Neural progenitor cell (in vitro differentiated cells): ENCODE measurements around the gene MLYCD. TPM values are rescaled to one million over a fixed set of nuclear protein-coding genes. Genes with fewer than 3 reads are reported as not detected.

ENCODE experiments used
- DNase-seq: peaks from one replicate; pipeline ENCODE4 v3.0.0-alpha.2; 2016; ENCODE audit warnings: low spot score
- H2AFZ ChIP-seq: fragments of 200-600 bp; sonication (generic); replicated peaks from 2 replicates; pipeline ENCODE4 v1.6.1; 2016; ENCODE audit warnings: antibody characterized with exemption
- H3F3A ChIP-seq: fragments of 200-600 bp; sonication (generic); 2 replicates; pipeline ENCODE4 v1.6.1; 2016; ENCODE audit warnings: antibody characterized with exemption, low read depth
- H3K27ac ChIP-seq: fragments of 200-600 bp; sonication (generic); 2 replicates; pipeline ENCODE4 v1.5.1; 2016; ENCODE audit warnings: mild to moderate bottlenecking
- H3K27me3 ChIP-seq: fragments of 200-600 bp; sonication (generic); 2 replicates; pipeline ENCODE4 v1.6.1; 2016; ENCODE audit warnings: mild to moderate bottlenecking, moderate library complexity
- H3K36me3 ChIP-seq: fragments of 200-600 bp; sonication (generic); 2 replicates; pipeline ENCODE4 v1.5.1; 2016
- H3K4me1 ChIP-seq: fragments of 200-600 bp; sonication (generic); 2 replicates; pipeline ENCODE4 v1.6.1; 2016; ENCODE audit warnings: mixed run types
- H3K4me2 ChIP-seq: fragments of 200-600 bp; sonication (generic); 2 replicates; pipeline ENCODE4 v1.6.1; 2016
- H3K4me3 ChIP-seq: fragments of 200-600 bp; sonication (generic); 2 replicates; pipeline ENCODE4 v1.5.1; 2016
- H3K79me2 ChIP-seq: fragments of 200-600 bp; sonication (generic); 2 replicates; pipeline ENCODE4 v1.6.1; 2016; ENCODE audit warnings: low read depth
- H3K9ac ChIP-seq: fragments of 200-600 bp; sonication (generic); 2 replicates; pipeline ENCODE4 v1.6.1; 2016
- H3K9me3 ChIP-seq: fragments of 200-600 bp; sonication (generic); 2 replicates; pipeline ENCODE4 v1.5.1; 2016; ENCODE audit warnings: low read depth
- H4K20me1 ChIP-seq: fragments of 200-600 bp; sonication (generic); 2 replicates; pipeline ENCODE4 v1.6.1; 2016; ENCODE audit warnings: low read depth
- H3K27ac Mint-ChIP-seq: 3 replicates; pipeline ENCODE4 v1.8.0; 2021; ENCODE audit warnings: mixed read lengths
- H3K27me3 Mint-ChIP-seq: 2 replicates; pipeline ENCODE4 v1.8.0; 2022; ENCODE audit warnings: low read depth, mild to moderate bottlenecking, inconsistent platforms, moderate library complexity, mixed read lengths; ENCODE audit not compliant: insufficient read depth
- H3K36me3 Mint-ChIP-seq: 3 replicates; pipeline ENCODE4 v1.8.0; 2021; ENCODE audit warnings: mixed read lengths
- H3K4me1 Mint-ChIP-seq: 3 replicates; pipeline ENCODE4 v1.8.0; 2021; ENCODE audit warnings: mixed read lengths
- H3K4me3 Mint-ChIP-seq: 3 replicates; pipeline ENCODE4 v1.8.0; 2021; ENCODE audit warnings: mild to moderate bottlenecking, moderate library complexity, mixed read lengths
- H3K9me3 Mint-ChIP-seq: 3 replicates; pipeline ENCODE4 v1.8.0; 2020; ENCODE audit warnings: mixed read lengths
- EZH2 ChIP-seq: fragments of 200-600 bp; sonication (generic); IDR thresholded peaks from 2 replicates; pipeline ENCODE4 v1.6.1; 2017; ENCODE audit warnings: antibody characterized with exemption, mild to moderate bottlenecking, moderate library complexity
- EZH2phosphoT487 ChIP-seq: fragments of 200-600 bp; sonication (generic); IDR thresholded peaks from 2 replicates; pipeline ENCODE4 v1.6.1; 2017; ENCODE audit warnings: antibody characterized with exemption
- total RNA-seq: library from RNA; depleted of rRNA; stranded (reverse); fragments of >200 nt; gene quantifications from 2 replicates; pipeline ENCODE4 v1.2.3, GENCODE V29; 2015; ENCODE audit warnings: low replicate concordance
- TF ChIP-seq, protein P1 (sequence below): fragments of 200-600 bp; sonication (generic); IDR thresholded peaks from 2 replicates; pipeline ENCODE4 v1.5.1; 2017; ENCODE audit warnings: antibody characterized with exemption, mild to moderate bottlenecking

Gene MLYCD
- total RNA-seq, 1 donor from 2014 or later = 2.5 TPM

DNA sequence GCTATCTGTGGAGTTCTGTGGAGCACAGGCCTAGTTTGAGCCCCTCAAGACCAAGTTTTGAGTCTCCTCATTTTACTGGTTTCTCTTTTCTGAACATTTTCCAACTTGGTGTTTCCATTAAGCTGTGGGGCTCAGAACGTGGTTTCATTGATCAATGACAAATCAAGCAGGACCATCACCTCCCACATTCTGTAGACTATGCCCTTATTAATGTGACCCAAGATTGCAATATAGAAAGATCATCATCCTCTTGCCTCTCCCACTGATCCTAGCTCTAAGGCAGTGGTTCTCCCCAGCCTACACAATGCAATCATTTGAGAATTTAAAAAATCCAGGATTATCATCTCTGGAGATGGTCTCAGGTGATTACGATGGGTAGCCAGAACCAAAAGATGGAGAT is 38.4 kb downstream of the MLYCD start:
- H3K9me3 Mint-ChIP-seq = no peaks in the 10 kb centered on the region
- no peak overlapping the region for H3K4me2 ChIP-seq
- no peaks in the 10 kb centered on the region for H3K36me3 ChIP-seq
- H3K9ac ChIP-seq = no peak overlapping the region
- no peak overlapping the region for H3K4me3 Mint-ChIP-seq
- no peak for DNase-seq
- peaks cover 2% of the 10 kb centered on the region for H3K36me3 Mint-ChIP-seq
- no peak overlapping the region for H3K4me3 ChIP-seq
- no peak overlapping the region for H3K27ac Mint-ChIP-seq
- H3K27ac ChIP-seq = no peak overlapping the region
- no peaks in the 10 kb centered on the region for H4K20me1 ChIP-seq
- H3K4me1 Mint-ChIP-seq = peaks cover 23% of the 10 kb centered on the region
- peaks cover 11% of the 10 kb centered on the region for H3K27me3 Mint-ChIP-seq
- peaks cover 5% of the 10 kb centered on the region for H3K4me1 ChIP-seq
- TF ChIP-seq, protein P1, sequence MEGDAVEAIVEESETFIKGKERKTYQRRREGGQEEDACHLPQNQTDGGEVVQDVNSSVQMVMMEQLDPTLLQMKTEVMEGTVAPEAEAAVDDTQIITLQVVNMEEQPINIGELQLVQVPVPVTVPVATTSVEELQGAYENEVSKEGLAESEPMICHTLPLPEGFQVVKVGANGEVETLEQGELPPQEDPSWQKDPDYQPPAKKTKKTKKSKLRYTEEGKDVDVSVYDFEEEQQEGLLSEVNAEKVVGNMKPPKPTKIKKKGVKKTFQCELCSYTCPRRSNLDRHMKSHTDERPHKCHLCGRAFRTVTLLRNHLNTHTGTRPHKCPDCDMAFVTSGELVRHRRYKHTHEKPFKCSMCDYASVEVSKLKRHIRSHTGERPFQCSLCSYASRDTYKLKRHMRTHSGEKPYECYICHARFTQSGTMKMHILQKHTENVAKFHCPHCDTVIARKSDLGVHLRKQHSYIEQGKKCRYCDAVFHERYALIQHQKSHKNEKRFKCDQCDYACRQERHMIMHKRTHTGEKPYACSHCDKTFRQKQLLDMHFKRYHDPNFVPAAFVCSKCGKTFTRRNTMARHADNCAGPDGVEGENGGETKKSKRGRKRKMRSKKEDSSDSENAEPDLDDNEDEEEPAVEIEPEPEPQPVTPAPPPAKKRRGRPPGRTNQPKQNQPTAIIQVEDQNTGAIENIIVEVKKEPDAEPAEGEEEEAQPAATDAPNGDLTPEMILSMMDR = no peak
- TF ChIP-seq EZH2phosphoT487 = no peak
- no peak for TF ChIP-seq EZH2
- no peak overlapping the region for H2AFZ ChIP-seq
- no peaks in the 10 kb centered on the region for H3F3A ChIP-seq
- no peaks in the 10 kb centered on the region for H3K27me3 ChIP-seq
- H3K9me3 ChIP-seq = no peaks in the 10 kb centered on the region
- no peaks in the 10 kb centered on the region for H3K79me2 ChIP-seq

DNA sequence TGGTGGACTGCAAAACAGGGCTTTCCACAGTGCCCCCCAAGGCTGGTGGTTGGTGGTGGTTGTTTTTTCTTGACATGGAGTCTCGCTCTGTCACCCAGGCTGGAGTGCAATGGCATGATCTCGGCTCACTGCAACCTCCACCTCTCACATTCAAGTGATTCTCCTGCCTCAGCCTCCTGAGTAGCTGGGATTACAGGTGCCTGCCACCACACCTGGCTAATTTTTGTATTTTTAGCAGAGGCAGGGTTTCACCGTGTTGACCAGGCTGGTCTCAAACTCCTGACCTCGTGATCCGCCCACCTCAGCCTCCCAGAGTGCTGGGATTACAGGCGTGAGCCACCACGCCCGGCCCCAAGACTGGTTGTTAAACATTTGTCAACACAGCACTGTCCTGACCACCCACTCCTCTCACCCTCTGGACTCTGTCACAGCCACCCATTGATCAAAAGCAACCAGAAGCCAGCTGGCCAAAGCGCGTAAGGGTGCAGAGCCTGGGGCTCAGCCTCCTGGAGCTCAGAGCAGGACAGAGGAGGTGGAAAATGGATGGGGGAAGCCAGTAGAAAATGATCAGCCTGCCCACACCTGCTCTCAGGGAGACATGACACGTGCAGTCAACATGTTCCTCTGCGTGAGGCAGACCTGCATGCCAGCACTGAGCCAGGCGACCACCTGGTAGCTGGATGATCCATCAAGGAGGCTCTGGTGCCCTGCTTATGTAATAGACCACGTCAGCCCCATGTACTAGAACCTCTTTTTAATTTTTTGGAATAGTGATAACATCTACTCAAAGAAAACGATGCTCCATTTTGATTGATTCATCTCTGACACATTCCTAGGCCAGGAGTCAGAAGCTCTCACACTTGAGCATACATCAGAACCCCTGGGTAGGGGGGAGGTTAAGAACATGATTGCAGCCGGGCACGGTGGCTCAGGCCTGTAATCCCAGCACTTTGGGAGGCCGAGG is 39.3 kb downstream of the MLYCD start:
- Histone ChIP-seq H3F3A (no peaks in the 10 kb centered on the region), H3K4me1 (peaks cover 5% of the 10 kb centered on the region), H2AFZ (no peak overlapping the region), H3K9ac (no peak overlapping the region), H3K27ac (no peak overlapping the region), H3K9me3 (no peaks in the 10 kb centered on the region), H3K79me2 (no peaks in the 10 kb centered on the region), H3K4me2 (no peak overlapping the region), H3K27me3 (no peaks in the 10 kb centered on the region), H3K36me3 (no peaks in the 10 kb centered on the region), H4K20me1 (no peaks in the 10 kb centered on the region), H3K4me3 (no peak overlapping the region)
- DNase-seq = no peak
- H3K27me3 Mint-ChIP-seq = peaks cover 11% of the 10 kb centered on the region
- no peak overlapping the region for H3K4me3 Mint-ChIP-seq
- H3K9me3 Mint-ChIP-seq = no peaks in the 10 kb centered on the region
- TF ChIP-seq, protein P1 = no peak
- TF ChIP-seq EZH2 (no peak), EZH2phosphoT487 (no peak)
- H3K36me3 Mint-ChIP-seq = peaks cover 2% of the 10 kb centered on the region
- no peak overlapping the region for H3K27ac Mint-ChIP-seq
- peaks cover 26% of the 10 kb centered on the region for H3K4me1 Mint-ChIP-seq

DNA sequence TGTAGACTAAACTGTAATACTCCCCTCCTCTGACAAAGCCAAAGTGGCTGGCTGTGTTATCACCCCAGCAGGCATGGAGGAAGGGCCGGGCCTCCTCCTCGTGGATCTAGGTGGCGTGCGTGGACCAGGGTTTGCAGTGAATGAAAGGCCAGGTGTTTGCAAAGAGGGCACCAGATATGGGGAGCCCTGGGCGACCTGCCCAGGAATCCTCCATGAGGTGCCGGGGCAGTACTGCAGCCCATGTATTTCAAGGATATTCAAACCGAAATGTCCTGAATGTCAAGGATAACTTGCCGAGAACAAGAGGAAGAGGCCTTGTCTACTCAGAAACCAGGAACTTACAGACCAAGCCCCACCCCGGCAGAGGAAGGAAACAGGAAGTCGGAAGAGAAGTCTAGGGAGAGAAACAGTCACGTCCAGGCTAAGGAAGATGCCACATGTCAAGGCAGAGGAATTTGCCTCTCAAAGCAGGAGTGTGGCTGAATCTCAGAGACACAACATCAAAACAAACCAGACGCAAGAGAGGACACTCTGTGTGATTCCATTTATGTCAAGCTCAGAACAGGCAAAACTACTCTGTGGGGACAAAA is 40.4 kb downstream of the MLYCD start:
- no peak overlapping the region for H3K4me3 ChIP-seq
- no peak overlapping the region for H3K9ac ChIP-seq
- H3F3A ChIP-seq = no peaks in the 10 kb centered on the region
- TF ChIP-seq EZH2phosphoT487 (no peak), EZH2 (no peak)
- TF ChIP-seq, protein P1 = no peak
- no peak overlapping the region for H3K4me2 ChIP-seq
- Mint-ChIP-seq H3K4me1 (peaks cover 20% of the 10 kb centered on the region), H3K36me3 (peaks cover 2% of the 10 kb centered on the region), H3K27me3 (peaks cover 5% of the 10 kb centered on the region), H3K27ac (peak overlapping the region; percentile 10), H3K4me3 (no peak overlapping the region), H3K9me3 (no peaks in the 10 kb centered on the region)
- no peaks in the 10 kb centered on the region for H3K79me2 ChIP-seq
- no peaks in the 10 kb centered on the region for H4K20me1 ChIP-seq
- H3K27ac ChIP-seq = no peak overlapping the region
- DNase-seq = no peak
- H3K27me3 ChIP-seq = no peaks in the 10 kb centered on the region
- H3K9me3 ChIP-seq = no peaks in the 10 kb centered on the region
- peaks cover 5% of the 10 kb centered on the region for H3K4me1 ChIP-seq
- no peaks in the 10 kb centered on the region for H3K36me3 ChIP-seq
- H2AFZ ChIP-seq = no peak overlapping the region
